ENCODE measurements around the gene FLNB. TPM values are rescaled to one million over a fixed set of nuclear protein-coding genes. Genes with fewer than 3 reads are reported as not detected.

FLNB gene
- total RNA-seq, 1 experiment from 2014 or later = 127 TPM

- TF ChIP-seq CREB1 (CRISPR knock-in tag; IDR thresholded peaks at IDR 0.05) (no peak), ZNF512 (CRISPR knock-in tag; IDR thresholded peaks at IDR 0.05; ENCODE audit: borderline replicate concordance) (no peak), IRF2 (CRISPR knock-in tag; IDR thresholded peaks at IDR 0.05; ENCODE audit: borderline replicate concordance, low read depth) (no peak), TCF7 (CRISPR knock-in tag; IDR thresholded peaks at IDR 0.05; ENCODE audit: low read depth) (no peak), USF1 (CRISPR knock-in tag; IDR thresholded peaks at IDR 0.05) (no peak), ZNF396 (CRISPR knock-in tag; IDR thresholded peaks at IDR 0.05; ENCODE audit: borderline replicate concordance) (no peak), OVOL2 (CRISPR knock-in tag; IDR thresholded peaks at IDR 0.05; ENCODE audit: borderline replicate concordance) (no peak), NR1H2 (CRISPR knock-in tag; IDR thresholded peaks at IDR 0.05) (no peak), TEAD1 (CRISPR knock-in tag; IDR thresholded peaks at IDR 0.05) (no peak), ZNF263 (CRISPR knock-in tag; IDR thresholded peaks at IDR 0.05; ENCODE audit: low read depth) (no peak)
- H3K4me3 Mint-ChIP-seq = no peak overlapping the region
- no peak overlapping the region; the same call in 1 of the 2 replicates for H3K27ac Mint-ChIP-seq
- ChIA-PET CTCF (interaction anchor here (0.6 to 6.2 kb wide), 8 partner anchors 9 to 171 kb away, joined by 3 to 88 read pairs (median 14); partner anchors contain the start of genes FLNB, HTD2 and RPP14), POLR2A (no interaction called here)
- peaks cover 10% of the 10 kb centered on the region for H3K27me3 Mint-ChIP-seq (ENCODE audit: low read depth)
- no peak for DNase-seq (ENCODE audit: low spot score)
- peaks cover 43% of the 10 kb centered on the region for H3K4me1 Mint-ChIP-seq
- H3K36me3 Mint-ChIP-seq = peaks cover 7% of the 10 kb centered on the region; the same call in 1 of the 2 replicates
- H3K9me3 Mint-ChIP-seq = no peaks in the 10 kb centered on the region
- ATAC-seq = no peak
Measured at GRCh38 chr3:58175437-58176184, 167.4 kb downstream of the FLNB start.

- TF ChIP-seq SP1 (CRISPR knock-in tag; conservative IDR thresholded peaks at IDR 0.05) (no peak), ERG (CRISPR knock-in tag; IDR thresholded peaks at IDR 0.05) (no peak), SMAD4 (CRISPR knock-in tag; IDR thresholded peaks at IDR 0.05) (no peak), E2F1 (CRISPR knock-in tag; IDR thresholded peaks at IDR 0.05) (no peak), FOXP1 (CRISPR knock-in tag; IDR thresholded peaks at IDR 0.05; ENCODE audit: borderline replicate concordance) (no peak), MAX (CRISPR knock-in tag; IDR thresholded peaks at IDR 0.05) (no peak), TP53 (CRISPR knock-in tag; IDR thresholded peaks at IDR 0.05) (no peak), IRF2 (CRISPR knock-in tag; IDR thresholded peaks at IDR 0.05; ENCODE audit: borderline replicate concordance, low read depth) (no peak), ZNF138 (CRISPR knock-in tag; conservative IDR thresholded peaks at IDR 0.05) (no peak), IRF1 (CRISPR knock-in tag; IDR thresholded peaks at IDR 0.05) (no peak), ELF4 (CRISPR knock-in tag; IDR thresholded peaks at IDR 0.05; ENCODE audit: low read depth) (no peak), ZBTB43 (CRISPR knock-in tag; IDR thresholded peaks at IDR 0.05) (no peak)
- H3K4me1 Mint-ChIP-seq = peaks cover 43% of the 10 kb centered on the region
- H3K36me3 Mint-ChIP-seq = peaks cover 6% of the 10 kb centered on the region; the same call in 1 of the 2 replicates
- ChIA-PET CTCF (interaction anchor here (2.5 to 6.2 kb wide), 5 partner anchors 10 to 168 kb away, joined by 7 to 88 read pairs (median 57); partner anchors contain the start of genes FLNB, HTD2 and RPP14), POLR2A (no interaction called here)
- DNase-seq (ENCODE audit: low spot score) (no peak), ATAC-seq (no peak)
- no peak overlapping the region for H3K4me3 Mint-ChIP-seq
- no peaks in the 10 kb centered on the region for H3K9me3 Mint-ChIP-seq
- H3K27me3 Mint-ChIP-seq (ENCODE audit: low read depth) = peaks cover 11% of the 10 kb centered on the region
- no peak overlapping the region for H3K27ac Mint-ChIP-seq
Measured at GRCh38 chr3:58176185-58176530, 167.9 kb downstream of the FLNB start.
